ENCODE results near the gene GALNT4. TPM values are rescaled to one million over a fixed set of nuclear protein-coding genes. Genes with fewer than 3 reads are reported as not detected.

GALNT4 gene
- total RNA-seq, 1 donor from 2014 or later, result 27.9 TPM

GRCh38 chr12:89567691-89568239 is 43.2 kb upstream of the GALNT4 start:
- H3K36me3 Mint-ChIP-seq (ENCODE audit: insufficient read depth), result no peaks in the 10 kb centered on the region
- no peaks in the 10 kb centered on the region for H3K27me3 Mint-ChIP-seq
- H3K4me1 Mint-ChIP-seq (ENCODE audit: low read depth), result peaks cover 28% of the 10 kb centered on the region
- H3K4me3 Mint-ChIP-seq (ENCODE audit: low read depth), result no peak overlapping the region
- no peak overlapping the region for H3K27ac Mint-ChIP-seq
- DNase-seq (ENCODE audit: low spot score, unreplicated experiment), result no peak
- no peaks in the 10 kb centered on the region for H3K9me3 Mint-ChIP-seq (ENCODE audit: low read depth)
- TF ChIP-seq CTCF (IDR thresholded peaks at IDR 0.05; ENCODE audit: unreplicated experiment), result no peak

- TF ChIP-seq CTCF (IDR thresholded peaks at IDR 0.05; ENCODE audit: unreplicated experiment), result no peak
- no peaks in the 10 kb centered on the region for H3K36me3 Mint-ChIP-seq (ENCODE audit: insufficient read depth)
- DNase-seq (ENCODE audit: low spot score, unreplicated experiment), result no peak
- H3K4me3 Mint-ChIP-seq (ENCODE audit: low read depth), result no peak overlapping the region
- no peaks in the 10 kb centered on the region for H3K9me3 Mint-ChIP-seq (ENCODE audit: low read depth)
- H3K27me3 Mint-ChIP-seq, result no peaks in the 10 kb centered on the region
- H3K27ac Mint-ChIP-seq, result no peak overlapping the region
- H3K4me1 Mint-ChIP-seq (ENCODE audit: low read depth), result peaks cover 28% of the 10 kb centered on the region
Measured at GRCh38 chr12:89566615-89567014, 42.0 kb upstream of the GALNT4 start.

- no peaks in the 10 kb centered on the region for H3K36me3 Mint-ChIP-seq (ENCODE audit: insufficient read depth)
- no peaks in the 10 kb centered on the region for H3K27me3 Mint-ChIP-seq
- peaks cover 28% of the 10 kb centered on the region for H3K4me1 Mint-ChIP-seq (ENCODE audit: low read depth)
- no peak for DNase-seq (ENCODE audit: low spot score, unreplicated experiment)
- no peak for TF ChIP-seq CTCF (IDR thresholded peaks at IDR 0.05; ENCODE audit: unreplicated experiment)
- H3K9me3 Mint-ChIP-seq (ENCODE audit: low read depth), result no peaks in the 10 kb centered on the region
- H3K27ac Mint-ChIP-seq, result no peak overlapping the region
- H3K4me3 Mint-ChIP-seq (ENCODE audit: low read depth), result no peak overlapping the region
Measured at GRCh38 chr12:89565002-89565401, 40.4 kb upstream of the GALNT4 start.

GRCh38 chr12:89559753-89560152 is 35.2 kb upstream of the GALNT4 start:
- no peak for DNase-seq (ENCODE audit: low spot score, unreplicated experiment)
- no peak overlapping the region for H3K4me3 Mint-ChIP-seq (ENCODE audit: low read depth)
- peaks cover 2% of the 10 kb centered on the region for H3K36me3 Mint-ChIP-seq (ENCODE audit: insufficient read depth)
- no peak for TF ChIP-seq CTCF (IDR thresholded peaks at IDR 0.05; ENCODE audit: unreplicated experiment)
- peaks cover 4% of the 10 kb centered on the region for H3K9me3 Mint-ChIP-seq (ENCODE audit: low read depth)
- no peaks in the 10 kb centered on the region for H3K27me3 Mint-ChIP-seq
- H3K4me1 Mint-ChIP-seq (ENCODE audit: low read depth), result peaks cover 7% of the 10 kb centered on the region
- H3K27ac Mint-ChIP-seq, result no peak overlapping the region

- Mint-ChIP-seq H3K27ac (no peak overlapping the region), H3K9me3 (ENCODE audit: low read depth) (peaks cover 10% of the 10 kb centered on the region), H3K4me3 (ENCODE audit: low read depth) (no peak overlapping the region), H3K36me3 (ENCODE audit: insufficient read depth) (peaks cover 7% of the 10 kb centered on the region), H3K4me1 (ENCODE audit: low read depth) (no peaks in the 10 kb centered on the region), H3K27me3 (no peaks in the 10 kb centered on the region)
- TF ChIP-seq CTCF (IDR thresholded peaks at IDR 0.05; ENCODE audit: unreplicated experiment), result no peak
- no peak for DNase-seq (ENCODE audit: low spot score, unreplicated experiment)
Measured at GRCh38 chr12:89556976-89557375, 32.4 kb upstream of the GALNT4 start.

Data from progenitor cell of endocrine pancreas (in vitro differentiated cells).